Mesothelial cell of epicardium (in vitro differentiated cells): ENCODE data around the gene NIM1K. TPM values are rescaled to one million over a fixed set of nuclear protein-coding genes. Genes with fewer than 3 reads are reported as not detected.
"Not testable (repeated sequence)": the region's sequence is repeated elsewhere in the genome, so short reads cannot be mapped to it uniquely, and the experiment has no call there.

Experiments used
- DNase-seq, 2 experiments: peaks; one replicate each; pipeline ENCODE4 v3.0.0; 2021; ENCODE audit warnings: low spot score in 2 of 2; ENCODE audit not compliant: unreplicated experiment in 2 of 2
- H3K27ac Mint-ChIP-seq: 2 replicates; pipeline ENCODE4 v1.8.0; 2021; ENCODE audit warnings: mixed read lengths
- H3K27me3 Mint-ChIP-seq: 2 replicates; pipeline ENCODE4 v1.8.0; 2021; ENCODE audit warnings: low read depth, mixed read lengths
- H3K36me3 Mint-ChIP-seq: 2 replicates; pipeline ENCODE4 v1.8.0; 2021; ENCODE audit warnings: mixed read lengths
- H3K4me1 Mint-ChIP-seq: 2 replicates; pipeline ENCODE4 v1.8.0; 2021; ENCODE audit warnings: mixed read lengths
- H3K4me3 Mint-ChIP-seq: 2 replicates; pipeline ENCODE4 v1.8.0; 2021; ENCODE audit warnings: mild to moderate bottlenecking, moderate library complexity, mixed read lengths
- H3K9me3 Mint-ChIP-seq: 2 replicates; pipeline ENCODE4 v1.8.0; 2021; ENCODE audit warnings: mixed read lengths
- CTCF ChIP-seq: fragments of 200-600 bp; sonication (generic); IDR thresholded peaks from one replicate; pipeline ENCODE4 v1.5.0; 2021; ENCODE audit warnings: antibody characterized with exemption; ENCODE audit not compliant: unreplicated experiment
- total RNA-seq: library from RNA; stranded (reverse); gene quantifications from 3 replicates; pipeline ENCODE4 v1.2.1, GENCODE V29; 2021

Gene NIM1K
- total RNA-seq, 1 donor from 2014 or later = 0.22 TPM

GRCh38 chr5:43157068-43157467 is 35.0 kb upstream of the NIM1K start:
- H3K4me3 Mint-ChIP-seq = no peak overlapping the region

GRCh38 chr5:43161244-43161643 is 30.8 kb upstream of the NIM1K start:
- Mint-ChIP-seq H3K27me3 (no peaks in the 10 kb centered on the region), H3K4me1 (no peaks in the 10 kb centered on the region), H3K9me3 (no peaks in the 10 kb centered on the region), H3K4me3 (no peak overlapping the region), H3K27ac (no peak overlapping the region), H3K36me3 (peaks cover 38% of the 10 kb centered on the region)
- DNase-seq = no peak
- no peak for TF ChIP-seq CTCF

More at GRCh38 chr5:43157068-43157467, 35.0 kb upstream of the NIM1K start:
- peaks cover 21% of the 10 kb centered on the region for H3K36me3 Mint-ChIP-seq
- no peaks in the 10 kb centered on the region for H3K9me3 Mint-ChIP-seq
- no peak for DNase-seq
- no peak for TF ChIP-seq CTCF
- H3K27me3 Mint-ChIP-seq = no peaks in the 10 kb centered on the region
- no peaks in the 10 kb centered on the region for H3K4me1 Mint-ChIP-seq
- no peak overlapping the region for H3K27ac Mint-ChIP-seq

- H3K4me1 Mint-ChIP-seq, H3K4me3 Mint-ChIP-seq, H3K27me3 Mint-ChIP-seq, DNase-seq, H3K27ac Mint-ChIP-seq, H3K9me3 Mint-ChIP-seq: not testable (repeated sequence)
- peaks cover 43% of the 10 kb centered on the region for H3K36me3 Mint-ChIP-seq
Observed at GRCh38 chr5:43164801-43165200, 27.2 kb upstream of the NIM1K start.

GRCh38 chr5:43165323-43165722 is 26.7 kb upstream of the NIM1K start:
- no peak for TF ChIP-seq CTCF
- H3K27ac Mint-ChIP-seq = no peak overlapping the region
- H3K4me1 Mint-ChIP-seq = no peaks in the 10 kb centered on the region
- H3K4me3 Mint-ChIP-seq = no peak overlapping the region
- H3K36me3 Mint-ChIP-seq = peaks cover 46% of the 10 kb centered on the region
- H3K9me3 Mint-ChIP-seq = no peaks in the 10 kb centered on the region
- no peak for DNase-seq
- H3K27me3 Mint-ChIP-seq = no peaks in the 10 kb centered on the region

- H3K4me1 Mint-ChIP-seq = no peaks in the 10 kb centered on the region
- TF ChIP-seq CTCF = no peak
- no peaks in the 10 kb centered on the region for H3K9me3 Mint-ChIP-seq
- DNase-seq = no peak
- H3K36me3 Mint-ChIP-seq = peaks cover 49% of the 10 kb centered on the region
- H3K27ac Mint-ChIP-seq = no peak overlapping the region
- H3K4me3 Mint-ChIP-seq = no peak overlapping the region
- H3K27me3 Mint-ChIP-seq = no peaks in the 10 kb centered on the region
Observed at GRCh38 chr5:43168175-43168574, 23.9 kb upstream of the NIM1K start.

- Mint-ChIP-seq H3K4me3 (no peak overlapping the region), H3K4me1 (no peaks in the 10 kb centered on the region), H3K9me3 (no peaks in the 10 kb centered on the region), H3K36me3 (peaks cover 37% of the 10 kb centered on the region), H3K27me3 (no peaks in the 10 kb centered on the region), H3K27ac (no peak overlapping the region)
- DNase-seq = no peak
- TF ChIP-seq CTCF = no peak
Observed at GRCh38 chr5:43171451-43171850, 20.6 kb upstream of the NIM1K start.
